ENCODE results near the gene TMED3.
A peak's percentile ranks its signal among the peaks of the same experiment; 100 is the strongest.

The TMED3 gene

DNA sequence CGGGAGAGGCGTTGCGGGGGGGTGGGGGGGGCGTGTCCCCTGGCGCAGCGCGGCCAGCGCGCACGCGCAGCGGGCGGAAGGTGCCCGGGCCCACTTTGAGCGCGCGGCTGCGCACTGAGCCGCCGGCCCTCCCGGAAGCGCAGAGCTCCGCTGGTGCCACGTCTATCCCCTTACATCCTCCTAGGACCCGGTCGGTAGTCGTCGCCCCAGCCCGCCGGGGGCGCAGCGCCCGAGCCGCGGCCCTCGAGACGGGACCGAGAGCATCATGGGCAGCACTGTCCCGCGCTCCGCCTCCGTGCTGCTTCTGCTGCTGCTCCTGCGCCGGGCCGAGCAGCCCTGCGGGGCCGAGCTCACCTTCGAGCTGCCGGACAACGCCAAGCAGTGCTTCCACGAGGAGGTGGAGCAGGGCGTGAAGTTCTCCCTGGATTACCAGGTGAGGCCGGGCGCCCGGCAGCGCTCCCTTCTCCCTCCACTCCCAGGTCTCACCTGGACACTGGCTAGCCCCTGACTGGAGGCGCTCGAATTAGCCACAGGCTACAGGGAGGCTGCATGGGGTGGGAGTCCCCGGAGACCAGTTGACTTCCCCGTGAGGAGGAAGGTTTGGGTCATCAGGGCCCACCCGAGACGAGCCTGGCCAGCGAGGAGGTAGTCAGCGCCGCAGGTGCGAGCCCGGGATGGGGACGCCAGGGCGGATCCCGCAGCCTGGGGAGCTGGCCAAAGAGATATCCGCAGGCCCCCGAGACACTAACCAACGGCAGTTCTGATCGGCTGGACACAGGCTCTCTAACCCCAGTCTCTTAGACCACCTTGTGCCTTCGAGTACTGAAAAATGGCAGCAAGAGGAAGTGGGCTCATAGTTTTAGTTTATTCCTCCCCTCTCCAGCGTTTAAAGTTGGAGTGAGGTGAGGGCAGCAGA, at the start of gene TMED3:
Gene TMED3 (plus strand): TSS at position 128 of the 916 bp plus-strand sequence. CDS start 138 bp downstream, at position 266.
- peaks cover 33% of the 10 kb centered on the region for H3K27me3 ChIP-seq (ENCODE audit: control insufficient read depth, insufficient read depth, low read length)
- H3K27ac ChIP-seq (ENCODE audit: low read depth, low read length): peak within 1 kb of the TSS; percentile 31

GRCh38 chr15:79261836-79262235, 49.1 kb upstream of the TMED3 start:
- no peak overlapping the region for H3K9ac ChIP-seq (ENCODE audit: low read depth, low read length)
- H3K36me3 ChIP-seq (ENCODE audit: control insufficient read depth, insufficient read depth, low read length): no peaks in the 10 kb centered on the region
- H3K27me3 ChIP-seq (ENCODE audit: control insufficient read depth, insufficient read depth, low read length): no peaks in the 10 kb centered on the region
- H3K4me3 ChIP-seq (ENCODE audit: low read depth, low read length): no peak overlapping the region
- no peaks in the 10 kb centered on the region for H3K4me1 ChIP-seq (ENCODE audit: control insufficient read depth, insufficient read depth, low read length)
- peaks cover 3% of the 10 kb centered on the region; the same call in 1 of the 2 replicates for H3K9me3 ChIP-seq (ENCODE audit: control insufficient read depth, insufficient read depth, low read length)
- no peak overlapping the region for H3K27ac ChIP-seq (ENCODE audit: low read depth, low read length)

More for the DNA sequence above, at the start of gene TMED3:
- peak within 1 kb of the TSS; percentile 82 for H3K9ac ChIP-seq (ENCODE audit: low read depth, low read length)
- H3K4me1 ChIP-seq (ENCODE audit: control insufficient read depth, insufficient read depth, low read length): peaks cover 9% of the 10 kb centered on the region
- H3K36me3 ChIP-seq (ENCODE audit: control insufficient read depth, insufficient read depth, low read length): peaks cover 32% of the 10 kb centered on the region
- peak within 1 kb of the TSS; percentile 76 for H3K4me3 ChIP-seq (ENCODE audit: low read depth, low read length)
- H3K9me3 ChIP-seq (ENCODE audit: control insufficient read depth, insufficient read depth, low read length): no peaks in the 10 kb centered on the region

- Histone ChIP-seq H3K9ac (ENCODE audit: low read depth, low read length) (no peak overlapping the region), H3K9me3 (ENCODE audit: control insufficient read depth, insufficient read depth, low read length) (no peaks in the 10 kb centered on the region), H3K4me3 (ENCODE audit: low read depth, low read length) (no peak overlapping the region), H3K27me3 (ENCODE audit: control insufficient read depth, insufficient read depth, low read length) (no peaks in the 10 kb centered on the region), H3K36me3 (ENCODE audit: control insufficient read depth, insufficient read depth, low read length) (no peaks in the 10 kb centered on the region), H3K4me1 (ENCODE audit: control insufficient read depth, insufficient read depth, low read length) (no peaks in the 10 kb centered on the region), H3K27ac (ENCODE audit: low read depth, low read length) (no peak overlapping the region)
These were observed 45.7 kb upstream of the TMED3 start for GRCh38 chr15:79265167-79265566.

GRCh38 chr15:79265987-79266579, 44.8 kb upstream of the TMED3 start:
- H3K9ac ChIP-seq (ENCODE audit: low read depth, low read length): no peak overlapping the region
- no peaks in the 10 kb centered on the region for H3K4me1 ChIP-seq (ENCODE audit: control insufficient read depth, insufficient read depth, low read length)
- H3K9me3 ChIP-seq (ENCODE audit: control insufficient read depth, insufficient read depth, low read length): no peaks in the 10 kb centered on the region
- no peaks in the 10 kb centered on the region for H3K36me3 ChIP-seq (ENCODE audit: control insufficient read depth, insufficient read depth, low read length)
- no peaks in the 10 kb centered on the region for H3K27me3 ChIP-seq (ENCODE audit: control insufficient read depth, insufficient read depth, low read length)
- H3K27ac ChIP-seq (ENCODE audit: low read depth, low read length): no peak overlapping the region
- no peak overlapping the region for H3K4me3 ChIP-seq (ENCODE audit: low read depth, low read length)

DNA sequence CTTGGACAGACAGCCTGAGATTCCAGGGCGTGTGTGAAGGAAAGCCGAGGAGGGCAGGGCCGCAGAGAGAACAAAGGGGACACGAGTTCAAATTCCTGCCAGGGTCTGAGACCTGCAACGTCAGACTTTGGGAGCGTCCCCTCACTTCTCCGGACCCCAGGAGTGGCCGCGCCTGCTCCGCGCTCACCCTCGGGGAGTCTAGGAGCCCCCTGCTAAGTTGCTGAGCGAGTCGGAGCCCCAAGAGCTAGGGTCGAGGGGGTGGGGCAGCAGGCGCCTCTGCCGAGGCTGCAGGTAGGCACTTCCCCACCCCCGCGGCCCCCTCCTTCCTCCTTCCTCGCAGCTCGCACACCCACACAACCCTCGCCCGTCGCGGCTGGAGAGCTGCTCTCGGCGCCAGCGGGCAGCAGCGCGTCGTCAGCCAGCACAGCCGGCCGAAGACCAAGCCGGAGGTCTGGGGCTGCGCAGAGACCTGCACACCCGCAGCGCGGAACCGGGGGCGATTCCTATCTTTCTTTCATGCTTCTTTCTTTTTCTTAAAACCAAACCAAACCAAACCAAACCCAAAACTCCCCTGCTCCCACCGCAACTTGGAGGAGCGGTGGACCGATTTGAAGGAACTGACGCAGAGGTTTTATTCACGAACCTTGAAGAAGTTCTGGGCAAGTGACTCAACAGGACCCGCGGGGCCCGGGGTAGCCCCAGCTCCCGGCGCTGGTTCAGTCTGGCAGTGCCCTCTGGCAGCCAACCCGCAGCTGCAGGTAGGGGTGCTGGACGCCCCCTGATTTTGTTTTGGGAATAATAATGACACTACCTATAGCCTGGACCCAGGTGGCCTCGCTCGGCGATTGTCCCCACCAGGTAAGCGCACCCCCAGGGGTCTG, 28.3 kb upstream of the TMED3 start, which contains the start of gene ANKRD34C:
Gene ANKRD34C (plus strand): TSS at position 352 of the 881 bp plus-strand sequence. CDS start 10,563 bp downstream, outside the sequence.
- H3K27me3 ChIP-seq (ENCODE audit: control insufficient read depth, insufficient read depth, low read length): peaks cover 73% of the 10 kb centered on the region
- H3K27ac ChIP-seq (ENCODE audit: low read depth, low read length): no peak within 1 kb of the TSS
- H3K9me3 ChIP-seq (ENCODE audit: control insufficient read depth, insufficient read depth, low read length): no peaks in the 10 kb centered on the region
- no peaks in the 10 kb centered on the region; the same call in 1 of the 2 replicates for H3K4me1 ChIP-seq (ENCODE audit: control insufficient read depth, insufficient read depth, low read length)
- H3K36me3 ChIP-seq (ENCODE audit: control insufficient read depth, insufficient read depth, low read length): no peaks in the 10 kb centered on the region
- peak within 1 kb of the TSS; percentile 60 for H3K4me3 ChIP-seq (ENCODE audit: low read depth, low read length)
- H3K9ac ChIP-seq (ENCODE audit: low read depth, low read length): no peak within 1 kb of the TSS

GRCh38 chr15:79283252-79284048, 27.5 kb upstream of the TMED3 start:
- Histone ChIP-seq H3K9ac (ENCODE audit: low read depth, low read length) (no peak overlapping the region), H3K4me1 (ENCODE audit: control insufficient read depth, insufficient read depth, low read length) (no peaks in the 10 kb centered on the region; the same call in 1 of the 2 replicates), H3K27me3 (ENCODE audit: control insufficient read depth, insufficient read depth, low read length) (peaks cover 79% of the 10 kb centered on the region), H3K9me3 (ENCODE audit: control insufficient read depth, insufficient read depth, low read length) (no peaks in the 10 kb centered on the region), H3K36me3 (ENCODE audit: control insufficient read depth, insufficient read depth, low read length) (no peaks in the 10 kb centered on the region), H3K27ac (ENCODE audit: low read depth, low read length) (no peak overlapping the region), H3K4me3 (ENCODE audit: low read depth, low read length) (peak overlapping the region; percentile 60)

- H3K36me3 ChIP-seq (ENCODE audit: control insufficient read depth, insufficient read depth, low read length): no peaks in the 10 kb centered on the region
- no peak overlapping the region for H3K27ac ChIP-seq (ENCODE audit: low read depth, low read length)
- H3K9ac ChIP-seq (ENCODE audit: low read depth, low read length): no peak overlapping the region
- H3K4me3 ChIP-seq (ENCODE audit: low read depth, low read length): no peak overlapping the region
- no peaks in the 10 kb centered on the region for H3K9me3 ChIP-seq (ENCODE audit: control insufficient read depth, insufficient read depth, low read length)
- peaks cover 26% of the 10 kb centered on the region for H3K27me3 ChIP-seq (ENCODE audit: control insufficient read depth, insufficient read depth, low read length)
- H3K4me1 ChIP-seq (ENCODE audit: control insufficient read depth, insufficient read depth, low read length): no peaks in the 10 kb centered on the region
These were observed 20.2 kb upstream of the TMED3 start for GRCh38 chr15:79290642-79291275.

GRCh38 chr15:79292011-79292410, 18.9 kb upstream of the TMED3 start:
- Histone ChIP-seq H3K36me3 (ENCODE audit: control insufficient read depth, insufficient read depth, low read length) (no peaks in the 10 kb centered on the region), H3K4me1 (ENCODE audit: control insufficient read depth, insufficient read depth, low read length) (no peaks in the 10 kb centered on the region), H3K27me3 (ENCODE audit: control insufficient read depth, insufficient read depth, low read length) (peaks cover 16% of the 10 kb centered on the region), H3K9ac (ENCODE audit: low read depth, low read length) (no peak overlapping the region), H3K4me3 (ENCODE audit: low read depth, low read length) (no peak overlapping the region), H3K9me3 (ENCODE audit: control insufficient read depth, insufficient read depth, low read length) (no peaks in the 10 kb centered on the region), H3K27ac (ENCODE audit: low read depth, low read length) (no peak overlapping the region)

DNA sequence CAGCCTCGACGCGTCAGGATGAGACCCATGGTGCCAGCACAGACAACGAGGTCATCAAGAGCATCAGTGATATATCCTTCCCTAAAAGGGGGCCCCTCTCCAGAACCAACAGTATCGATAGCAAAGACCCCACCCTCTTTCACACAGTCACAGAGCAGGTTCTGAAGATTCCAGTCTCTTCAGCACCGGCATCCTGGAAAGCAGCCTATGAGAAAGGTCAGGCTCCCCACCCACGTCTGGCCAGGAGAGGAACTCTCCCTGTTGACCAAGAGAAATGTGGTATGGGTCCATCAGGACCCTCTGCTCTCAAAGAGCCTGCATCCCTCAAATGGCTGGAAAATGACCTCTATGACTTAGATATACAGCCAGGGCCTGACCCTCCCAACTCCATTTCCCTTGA, 16.8 kb upstream of the TMED3 start:
- Histone ChIP-seq H3K9me3 (ENCODE audit: control insufficient read depth, insufficient read depth, low read length) (no peaks in the 10 kb centered on the region), H3K27me3 (ENCODE audit: control insufficient read depth, insufficient read depth, low read length) (peaks cover 7% of the 10 kb centered on the region; the same call in 1 of the 2 replicates), H3K9ac (ENCODE audit: low read depth, low read length) (no peak overlapping the region), H3K4me3 (ENCODE audit: low read depth, low read length) (no peak overlapping the region), H3K36me3 (ENCODE audit: control insufficient read depth, insufficient read depth, low read length) (no peaks in the 10 kb centered on the region), H3K27ac (ENCODE audit: low read depth, low read length) (no peak overlapping the region), H3K4me1 (ENCODE audit: control insufficient read depth, insufficient read depth, low read length) (no peaks in the 10 kb centered on the region)

Data from HUES48 (cell line).